Thoracic aorta (tissue), 2 donors: ENCODE data around the gene MAMSTR. TPM values are rescaled to one million over a fixed set of nuclear protein-coding genes. Genes with fewer than 3 reads are reported as not detected.

ENCODE experiments used
- ATAC-seq: fragments of 150-250 bp; one replicate; pipeline ENCODE4 v1.8.0; 2017; ENCODE audit warnings: low read depth; ENCODE audit not compliant: insufficient number of reproducible peaks, low FRiP score
- DNase-seq: peaks from one replicate; pipeline ENCODE4 v3.0.0-alpha.2; 2020; ENCODE audit warnings: low spot score
- H3K27ac ChIP-seq, 2 donors: fragments of 200-600 bp; sonication (generic); 1 replicate in 1 of 2; 2 replicates in 1 of 2; pipeline ENCODE4 v1.5.1; 2016; ENCODE audit warnings: mild to moderate bottlenecking in 2 of 2, moderate library complexity in 2 of 2
- H3K27me3 ChIP-seq: fragments of 200-600 bp; sonication (generic); replicated peaks from 2 replicates; pipeline ENCODE4 v1.6.0; 2016; ENCODE audit warnings: mild to moderate bottlenecking; ENCODE audit not compliant: insufficient read depth
- H3K36me3 ChIP-seq: fragments of 200-600 bp; sonication (generic); one replicate; pipeline ENCODE4 v1.5.1; 2016
- H3K4me1 ChIP-seq, 2 donors: fragments of 200-600 bp; sonication (generic); 1 replicate in 1 of 2; 2 replicates in 1 of 2; pipeline versions ENCODE4 v1.5.1 to v1.6.0; 2016; ENCODE audit warnings: low read depth in 2 of 2, mild to moderate bottlenecking in 1 of 2; ENCODE audit not compliant: control insufficient read depth in 1 of 2
- H3K4me3 ChIP-seq: fragments of 200-600 bp; sonication (generic); 2 replicates; pipeline ENCODE4 v1.5.1; 2016; ENCODE audit warnings: mild to moderate bottlenecking
- H3K9me3 ChIP-seq: fragments of 200-600 bp; sonication (generic); 2 replicates; pipeline ENCODE4 v1.5.1; 2016
- CTCF ChIP-seq: fragments of 200-600 bp; sonication (generic); IDR thresholded peaks from one replicate; pipeline ENCODE4 v1.5.1; 2019; ENCODE audit warnings: antibody characterized with exemption
- total RNA-seq, 2 donors: library from RNA; depleted of rRNA; stranded (reverse); fragments of >200 nt; gene quantifications; one replicate each; pipeline versions ENCODE4 v1.1.0 to v1.2.3, GENCODE V29; 2016

The MAMSTR gene
- total RNA-seq, 2 donors from 2014 or later: not detected

GRCh38 chr19:48739404-48740163, 20.1 kb upstream of the MAMSTR start:
- Histone ChIP-seq H3K36me3 (no peaks in the 10 kb centered on the region), H3K9me3 (no peaks in the 10 kb centered on the region), H3K27ac (no peak overlapping the region), H3K27me3 (no peaks in the 10 kb centered on the region), H3K4me3 (peak overlapping the region; percentile 79), H3K4me1 (peaks cover 5 to 17% of the 10 kb centered on the region in 2 donors)
- ATAC-seq: no peak
- TF ChIP-seq CTCF: no peak
- DNase-seq: no peak

- H3K36me3 ChIP-seq: no peaks in the 10 kb centered on the region
- no peak for TF ChIP-seq CTCF
- no peaks in the 10 kb centered on the region for H3K27me3 ChIP-seq
- H3K27ac ChIP-seq: no peak overlapping the region
- peak; percentile 44 for DNase-seq
- no peaks in the 10 kb centered on the region for H3K9me3 ChIP-seq
- no peak for ATAC-seq
- peak overlapping the region; percentile 79 for H3K4me3 ChIP-seq
- H3K4me1 ChIP-seq: peaks cover 5 to 17% of the 10 kb centered on the region in 2 donors
Observed at GRCh38 chr19:48738557-48739403, 19.3 kb upstream of the MAMSTR start.

GRCh38 chr19:48737360-48737998, 18.0 kb upstream of the MAMSTR start:
- ATAC-seq: no peak

GRCh38 chr19:48735031-48735615, 15.6 kb upstream of the MAMSTR start:
- peaks cover 5 to 17% of the 10 kb centered on the region in 2 donors for H3K4me1 ChIP-seq
- no peak overlapping the region for H3K4me3 ChIP-seq
- no peaks in the 10 kb centered on the region for H3K27me3 ChIP-seq
- DNase-seq: no peak
- no peak overlapping the region for H3K27ac ChIP-seq
- no peak for TF ChIP-seq CTCF
- no peaks in the 10 kb centered on the region for H3K9me3 ChIP-seq
- no peak for ATAC-seq
- no peaks in the 10 kb centered on the region for H3K36me3 ChIP-seq

More at GRCh38 chr19:48737360-48737998, 18.0 kb upstream of the MAMSTR start:
- Histone ChIP-seq H3K9me3 (no peaks in the 10 kb centered on the region), H3K27ac (no peak overlapping the region), H3K4me1 (peaks cover 5 to 17% of the 10 kb centered on the region in 2 donors), H3K4me3 (no peak overlapping the region), H3K36me3 (no peaks in the 10 kb centered on the region), H3K27me3 (no peaks in the 10 kb centered on the region)
- DNase-seq: no peak
- no peak for TF ChIP-seq CTCF
